HG03025 (cell line): ENCODE data around the gene TIMM23.
"Not testable (repeated sequence)": the region's sequence is repeated elsewhere in the genome, so short reads cannot be mapped to it uniquely, and the experiment has no call there.

Experiments used
- ATAC-seq: cut with Tn5 transposase; IDR thresholded peaks from one replicate; pipeline ENCODE4 v1.9.1; 2021; ENCODE audit warnings: mild to moderate bottlenecking, moderate library complexity; ENCODE audit not compliant: unreplicated experiment, low FRiP score

The TIMM23 gene

GRCh38 chr10:45972106-45972812 is at the start of gene TIMM23:
Gene TIMM23 (plus strand): TSS chr10:45972489. CDS start chr10:45972625, 136 bp downstream.
- peak; percentile 69 for ATAC-seq

- not testable (repeated sequence) for ATAC-seq
Observed at GRCh38 chr10:45926790-45927189, 45.5 kb upstream of the TIMM23 start.

GRCh38 chr10:45931305-45931704 is 41.0 kb upstream of the TIMM23 start:
- ATAC-seq = not testable (repeated sequence)

GRCh38 chr10:45934788-45935187 is 37.5 kb upstream of the TIMM23 start:
- ATAC-seq = not testable (repeated sequence)

GRCh38 chr10:45939176-45939697 is 33.1 kb upstream of the TIMM23 start:
- ATAC-seq = not testable (repeated sequence)

GRCh38 chr10:45941196-45941595 is 31.1 kb upstream of the TIMM23 start:
- ATAC-seq = not testable (repeated sequence)

GRCh38 chr10:45945476-45945875 is 26.8 kb upstream of the TIMM23 start:
- ATAC-seq = not testable (repeated sequence)

GRCh38 chr10:45947363-45947762 is 24.9 kb upstream of the TIMM23 start:
- not testable (repeated sequence) for ATAC-seq

- ATAC-seq = not testable (repeated sequence)
Observed at GRCh38 chr10:45948801-45949200, 23.5 kb upstream of the TIMM23 start.

- not testable (repeated sequence) for ATAC-seq
Observed at GRCh38 chr10:45954367-45954766, 17.9 kb upstream of the TIMM23 start.

GRCh38 chr10:45956634-45957033 is 15.7 kb upstream of the TIMM23 start:
- ATAC-seq = not testable (repeated sequence)

- not testable (repeated sequence) for ATAC-seq
Observed at GRCh38 chr10:45957928-45958327, 14.4 kb upstream of the TIMM23 start.

GRCh38 chr10:45962686-45963452 is 9.4 kb upstream of the TIMM23 start:
- not testable (repeated sequence) for ATAC-seq

GRCh38 chr10:45971019-45971418 is 1.3 kb upstream of the TIMM23 start:
- ATAC-seq = not testable (repeated sequence)

GRCh38 chr10:45971742-45972105 is 565 bp upstream of the TIMM23 start:
- peak; percentile 32 for ATAC-seq

- peak; percentile 12 for ATAC-seq
Observed at GRCh38 chr10:45972813-45973169, 502 bp downstream of the TIMM23 start.

- ATAC-seq = not testable (repeated sequence)
Observed at GRCh38 chr10:45974041-45974440, 1.8 kb downstream of the TIMM23 start.

GRCh38 chr10:45978554-45978953 is 6.3 kb downstream of the TIMM23 start:
- ATAC-seq = not testable (repeated sequence)

GRCh38 chr10:45981367-45981766 is 9.1 kb downstream of the TIMM23 start:
- ATAC-seq = not testable (repeated sequence)

- not testable (repeated sequence) for ATAC-seq
Observed at GRCh38 chr10:45983538-45984186, 11.4 kb downstream of the TIMM23 start.

GRCh38 chr10:45984473-45984872 is 12.2 kb downstream of the TIMM23 start:
- not testable (repeated sequence) for ATAC-seq
